Activated naive CD4-positive, alpha-beta T cell treated with anti-CD3 and anti-CD28 coated beads, Interleukin-2, amount 10 ng/mL, durations not matched to agents 7 days and 5 days (primary cell): Measurements from ENCODE around the gene TRIM5.
"Not testable (repeated sequence)": the region's sequence is repeated elsewhere in the genome, so short reads cannot be mapped to it uniquely, and the experiment has no call there.

ENCODE experiments used
- CTCF ChIA-PET: fragments of 350-600 bp; sonication (Branson Sonifier 250); formaldehyde crosslinking; loops from one replicate; lab custom pipeline; 2021; ENCODE audit warnings: antibody characterized with exemption; lab: Charles Lee
- DNase-seq: peaks from one replicate; pipeline ENCODE4 v3.0.0-alpha.2; 2020
- H3K27ac Mint-ChIP-seq: one replicate; pipeline ENCODE4 v1.8.0; 2021; ENCODE audit warnings: mild to moderate bottlenecking, moderate library complexity, mixed read lengths
- H3K27me3 Mint-ChIP-seq: one replicate; pipeline ENCODE4 v1.8.0; 2021; ENCODE audit warnings: mild to moderate bottlenecking, mixed read lengths
- H3K36me3 Mint-ChIP-seq: one replicate; pipeline ENCODE4 v1.8.0; 2021; ENCODE audit warnings: mixed read lengths
- H3K4me1 Mint-ChIP-seq: one replicate; pipeline ENCODE4 v1.8.0; 2021; ENCODE audit warnings: mixed read lengths
- H3K4me3 Mint-ChIP-seq: one replicate; pipeline ENCODE4 v1.8.0; 2021; ENCODE audit warnings: mild to moderate bottlenecking, moderate library complexity, mixed read lengths
- H3K9me3 Mint-ChIP-seq: one replicate; pipeline ENCODE4 v1.8.0; 2021; ENCODE audit warnings: mixed read lengths

The TRIM5 gene

GRCh38 chr11:5679811-5680210, 5.1 kb downstream of the TRIM5 start:
- Mint-ChIP-seq H3K4me1 (peaks cover 36% of the 10 kb centered on the region), H3K36me3 (peaks cover 45% of the 10 kb centered on the region), H3K9me3 (peaks cover 4% of the 10 kb centered on the region), H3K4me3 (no peak overlapping the region), H3K27ac (no peak overlapping the region), H3K27me3 (no peaks in the 10 kb centered on the region)
- CTCF ChIA-PET: no interaction called here
- DNase-seq: no peak

- H3K27ac Mint-ChIP-seq: no peak overlapping the region
- CTCF ChIA-PET: no interaction called here
- no peak for DNase-seq
- H3K4me1 Mint-ChIP-seq: peaks cover 13% of the 10 kb centered on the region
- peaks cover 50% of the 10 kb centered on the region for H3K36me3 Mint-ChIP-seq
- H3K27me3 Mint-ChIP-seq: no peaks in the 10 kb centered on the region
- H3K9me3 Mint-ChIP-seq: no peaks in the 10 kb centered on the region
- H3K4me3 Mint-ChIP-seq: no peak overlapping the region
Measured at GRCh38 chr11:5674391-5674790, 10.5 kb downstream of the TRIM5 start.

- no peaks in the 10 kb centered on the region for H3K4me1 Mint-ChIP-seq
- H3K4me3 Mint-ChIP-seq: no peak overlapping the region
- H3K36me3 Mint-ChIP-seq: peaks cover 41% of the 10 kb centered on the region
- DNase-seq: no peak
- H3K27ac Mint-ChIP-seq: no peak overlapping the region
- CTCF ChIA-PET: no interaction called here
- H3K9me3 Mint-ChIP-seq: no peaks in the 10 kb centered on the region
- H3K27me3 Mint-ChIP-seq: no peaks in the 10 kb centered on the region
Measured at GRCh38 chr11:5671831-5672230, 13.0 kb downstream of the TRIM5 start.

GRCh38 chr11:5666402-5666793, 18.5 kb downstream of the TRIM5 start:
- H3K4me3 Mint-ChIP-seq: no peak overlapping the region
- CTCF ChIA-PET: no interaction called here
- H3K36me3 Mint-ChIP-seq: peaks cover 38% of the 10 kb centered on the region

GRCh38 chr11:5665746-5666401, 19.0 kb downstream of the TRIM5 start:
- DNase-seq: no peak
- H3K36me3 Mint-ChIP-seq: peaks cover 38% of the 10 kb centered on the region
- CTCF ChIA-PET: no interaction called here
- H3K4me1 Mint-ChIP-seq: no peaks in the 10 kb centered on the region
- no peaks in the 10 kb centered on the region for H3K27me3 Mint-ChIP-seq
- H3K9me3 Mint-ChIP-seq: no peaks in the 10 kb centered on the region
- H3K4me3 Mint-ChIP-seq: no peak overlapping the region
- peak overlapping the region; percentile 42 for H3K27ac Mint-ChIP-seq

More at GRCh38 chr11:5666402-5666793, 18.5 kb downstream of the TRIM5 start:
- DNase-seq: no peak
- no peak overlapping the region for H3K27ac Mint-ChIP-seq
- H3K9me3 Mint-ChIP-seq: no peaks in the 10 kb centered on the region
- no peaks in the 10 kb centered on the region for H3K4me1 Mint-ChIP-seq
- no peaks in the 10 kb centered on the region for H3K27me3 Mint-ChIP-seq

- no peak overlapping the region for H3K4me3 Mint-ChIP-seq
- no peaks in the 10 kb centered on the region for H3K27me3 Mint-ChIP-seq
- no peak overlapping the region for H3K27ac Mint-ChIP-seq
- peaks cover 32% of the 10 kb centered on the region for H3K36me3 Mint-ChIP-seq
- peaks cover 2% of the 10 kb centered on the region for H3K4me1 Mint-ChIP-seq
- CTCF ChIA-PET: no interaction called here
- no peak for DNase-seq
- H3K9me3 Mint-ChIP-seq: no peaks in the 10 kb centered on the region
Measured at GRCh38 chr11:5665051-5665570, 19.8 kb downstream of the TRIM5 start.

- Mint-ChIP-seq H3K27ac (no peak overlapping the region), H3K4me3 (no peak overlapping the region), H3K9me3 (no peaks in the 10 kb centered on the region), H3K27me3 (no peaks in the 10 kb centered on the region), H3K4me1 (peaks cover 2% of the 10 kb centered on the region), H3K36me3 (peaks cover 25% of the 10 kb centered on the region)
- DNase-seq: no peak
- CTCF ChIA-PET: no interaction called here
Measured at GRCh38 chr11:5663511-5663910, 21.4 kb downstream of the TRIM5 start.

- no peak overlapping the region for H3K4me3 Mint-ChIP-seq
- H3K9me3 Mint-ChIP-seq: peaks cover 2% of the 10 kb centered on the region
- no peaks in the 10 kb centered on the region for H3K27me3 Mint-ChIP-seq
Measured at GRCh38 chr11:5658318-5658717, 26.6 kb downstream of the TRIM5 start.

GRCh38 chr11:5656956-5657355, 27.9 kb downstream of the TRIM5 start:
- H3K9me3 Mint-ChIP-seq, H3K27ac Mint-ChIP-seq, H3K27me3 Mint-ChIP-seq, H3K4me1 Mint-ChIP-seq, DNase-seq, H3K4me3 Mint-ChIP-seq, H3K36me3 Mint-ChIP-seq, CTCF ChIA-PET: not testable (repeated sequence)

More at GRCh38 chr11:5658318-5658717, 26.6 kb downstream of the TRIM5 start:
- Mint-ChIP-seq H3K4me1 (peaks cover 2% of the 10 kb centered on the region), H3K27ac (no peak overlapping the region), H3K36me3 (peaks cover 5% of the 10 kb centered on the region)
- CTCF ChIA-PET: no interaction called here
- DNase-seq: no peak

GRCh38 chr11:5655474-5655873, 29.4 kb downstream of the TRIM5 start:
- peaks cover 3% of the 10 kb centered on the region for H3K36me3 Mint-ChIP-seq
- CTCF ChIA-PET: no interaction called here
- no peak overlapping the region for H3K27ac Mint-ChIP-seq
- no peak for DNase-seq
- H3K9me3 Mint-ChIP-seq: peaks cover 3% of the 10 kb centered on the region
- H3K4me1 Mint-ChIP-seq: peaks cover 2% of the 10 kb centered on the region
- H3K27me3 Mint-ChIP-seq: no peaks in the 10 kb centered on the region
- no peak overlapping the region for H3K4me3 Mint-ChIP-seq

- Mint-ChIP-seq H3K4me3 (no peak overlapping the region), H3K9me3 (no peaks in the 10 kb centered on the region), H3K27ac (no peak overlapping the region), H3K4me1 (no peaks in the 10 kb centered on the region), H3K27me3 (no peaks in the 10 kb centered on the region), H3K36me3 (peaks cover 13% of the 10 kb centered on the region)
- CTCF ChIA-PET: no interaction called here
- DNase-seq: no peak
Measured at GRCh38 chr11:5646139-5646538, 38.7 kb downstream of the TRIM5 start.

GRCh38 chr11:5643585-5643984, 41.3 kb downstream of the TRIM5 start:
- Mint-ChIP-seq H3K4me3 (no peak overlapping the region), H3K27me3 (no peaks in the 10 kb centered on the region), H3K9me3 (no peaks in the 10 kb centered on the region), H3K27ac (no peak overlapping the region), H3K4me1 (no peaks in the 10 kb centered on the region), H3K36me3 (peaks cover 21% of the 10 kb centered on the region)
- DNase-seq: no peak
- CTCF ChIA-PET: no interaction called here

- no peak for DNase-seq
- H3K4me3 Mint-ChIP-seq: no peak overlapping the region
- H3K4me1 Mint-ChIP-seq: no peaks in the 10 kb centered on the region
- no peaks in the 10 kb centered on the region for H3K9me3 Mint-ChIP-seq
- H3K27ac Mint-ChIP-seq: no peak overlapping the region
- CTCF ChIA-PET: no interaction called here
- no peaks in the 10 kb centered on the region for H3K27me3 Mint-ChIP-seq
- H3K36me3 Mint-ChIP-seq: peaks cover 34% of the 10 kb centered on the region
Measured at GRCh38 chr11:5639953-5640352, 44.9 kb downstream of the TRIM5 start.

GRCh38 chr11:5631969-5632635, 52.8 kb downstream of the TRIM5 start:
- Mint-ChIP-seq H3K4me3 (no peak overlapping the region), H3K9me3 (no peaks in the 10 kb centered on the region), H3K36me3 (peaks cover 22% of the 10 kb centered on the region), H3K4me1 (peaks cover 11% of the 10 kb centered on the region), H3K27ac (no peak overlapping the region), H3K27me3 (no peaks in the 10 kb centered on the region)
- no peak for DNase-seq
- CTCF ChIA-PET: no interaction called here

- DNase-seq: no peak
- peaks cover 22% of the 10 kb centered on the region for H3K36me3 Mint-ChIP-seq
- H3K27ac Mint-ChIP-seq: no peak overlapping the region
- H3K4me3 Mint-ChIP-seq: no peak overlapping the region
- CTCF ChIA-PET: no interaction called here
- H3K4me1 Mint-ChIP-seq: peaks cover 17% of the 10 kb centered on the region
- H3K27me3 Mint-ChIP-seq: no peaks in the 10 kb centered on the region
- H3K9me3 Mint-ChIP-seq: no peaks in the 10 kb centered on the region
Measured at GRCh38 chr11:5631417-5631816, 53.5 kb downstream of the TRIM5 start.
